ENCODE data around the gene IP6K3. TPM values are rescaled to one million over a fixed set of nuclear protein-coding genes. Genes with fewer than 3 reads are reported as not detected.

IP6K3 gene
- total RNA-seq, 1 donor from 2014 or later: 2.9 TPM

DNA sequence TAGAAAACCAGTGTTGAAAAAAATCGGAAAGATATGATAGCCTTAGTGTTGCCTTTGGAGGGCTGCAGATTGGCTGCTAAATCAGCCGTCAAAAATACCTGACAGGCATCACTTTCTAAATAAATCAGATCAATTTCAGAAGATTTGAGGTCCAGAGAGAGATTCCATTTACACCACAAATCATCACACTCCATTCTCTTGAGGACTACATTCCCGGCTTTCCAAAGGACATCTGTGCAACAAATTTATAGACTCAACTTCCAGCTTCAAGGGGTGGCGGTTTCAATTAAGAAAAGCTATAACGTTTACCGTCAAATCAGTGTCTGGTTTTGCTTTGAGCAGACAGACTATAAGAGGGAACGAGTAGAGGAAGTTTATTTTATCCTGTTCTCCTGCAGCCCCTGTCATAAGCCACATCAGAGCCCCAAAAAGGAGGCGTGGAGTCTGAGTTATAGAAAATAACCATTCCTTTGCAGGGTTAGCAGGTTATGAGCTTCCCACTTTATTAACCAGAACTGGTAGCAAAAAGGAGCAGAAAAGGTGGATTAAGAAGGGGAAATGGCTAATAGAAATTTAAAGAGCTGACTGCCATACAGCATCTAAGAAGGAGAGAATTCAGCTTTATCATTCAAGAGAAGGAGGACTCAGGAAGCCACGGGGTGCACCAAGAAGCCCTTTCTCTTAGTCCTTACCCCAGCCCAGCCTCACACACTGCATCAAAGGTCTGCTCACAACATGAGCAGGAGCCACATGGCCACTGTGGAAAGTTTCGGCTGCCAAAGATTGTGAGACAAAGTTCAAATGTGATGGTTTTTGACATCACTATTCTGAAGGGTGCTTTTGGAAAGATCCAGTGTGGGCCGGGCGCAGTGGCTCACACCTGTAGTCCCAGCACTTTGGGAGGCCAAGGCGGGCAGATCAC, 22.3 kb downstream of the IP6K3 start:
- Histone ChIP-seq H3K27ac (no peak overlapping the region), H3K79me2 (ENCODE audit: low read depth) (no peaks in the 10 kb centered on the region), H3F3A (ENCODE audit: low read depth) (no peaks in the 10 kb centered on the region), H3K4me1 (no peaks in the 10 kb centered on the region), H2AFZ (replicated peaks) (no peak overlapping the region), H3K9ac (no peak overlapping the region), H4K20me1 (ENCODE audit: low read depth) (no peaks in the 10 kb centered on the region), H3K27me3 (no peaks in the 10 kb centered on the region), H3K9me3 (ENCODE audit: low read depth) (no peaks in the 10 kb centered on the region), H3K36me3 (no peaks in the 10 kb centered on the region), H3K4me2 (no peak overlapping the region), H3K4me3 (no peak overlapping the region)
- Mint-ChIP-seq H3K9me3 (no peaks in the 10 kb centered on the region), H3K27me3 (ENCODE audit: insufficient read depth, low read depth) (peaks cover 4% of the 10 kb centered on the region), H3K4me1 (peaks cover 4% of the 10 kb centered on the region), H3K27ac (no peak overlapping the region), H3K36me3 (no peaks in the 10 kb centered on the region), H3K4me3 (no peak overlapping the region)
- no peak for DNase-seq (ENCODE audit: low spot score)
- TF ChIP-seq EZH2 (IDR thresholded peaks at IDR 0.05): no peak
- TF ChIP-seq EZH2phosphoT487 (IDR thresholded peaks at IDR 0.05): no peak
- TF ChIP-seq, protein P1, sequence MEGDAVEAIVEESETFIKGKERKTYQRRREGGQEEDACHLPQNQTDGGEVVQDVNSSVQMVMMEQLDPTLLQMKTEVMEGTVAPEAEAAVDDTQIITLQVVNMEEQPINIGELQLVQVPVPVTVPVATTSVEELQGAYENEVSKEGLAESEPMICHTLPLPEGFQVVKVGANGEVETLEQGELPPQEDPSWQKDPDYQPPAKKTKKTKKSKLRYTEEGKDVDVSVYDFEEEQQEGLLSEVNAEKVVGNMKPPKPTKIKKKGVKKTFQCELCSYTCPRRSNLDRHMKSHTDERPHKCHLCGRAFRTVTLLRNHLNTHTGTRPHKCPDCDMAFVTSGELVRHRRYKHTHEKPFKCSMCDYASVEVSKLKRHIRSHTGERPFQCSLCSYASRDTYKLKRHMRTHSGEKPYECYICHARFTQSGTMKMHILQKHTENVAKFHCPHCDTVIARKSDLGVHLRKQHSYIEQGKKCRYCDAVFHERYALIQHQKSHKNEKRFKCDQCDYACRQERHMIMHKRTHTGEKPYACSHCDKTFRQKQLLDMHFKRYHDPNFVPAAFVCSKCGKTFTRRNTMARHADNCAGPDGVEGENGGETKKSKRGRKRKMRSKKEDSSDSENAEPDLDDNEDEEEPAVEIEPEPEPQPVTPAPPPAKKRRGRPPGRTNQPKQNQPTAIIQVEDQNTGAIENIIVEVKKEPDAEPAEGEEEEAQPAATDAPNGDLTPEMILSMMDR (IDR thresholded peaks at IDR 0.05): no peak

DNA sequence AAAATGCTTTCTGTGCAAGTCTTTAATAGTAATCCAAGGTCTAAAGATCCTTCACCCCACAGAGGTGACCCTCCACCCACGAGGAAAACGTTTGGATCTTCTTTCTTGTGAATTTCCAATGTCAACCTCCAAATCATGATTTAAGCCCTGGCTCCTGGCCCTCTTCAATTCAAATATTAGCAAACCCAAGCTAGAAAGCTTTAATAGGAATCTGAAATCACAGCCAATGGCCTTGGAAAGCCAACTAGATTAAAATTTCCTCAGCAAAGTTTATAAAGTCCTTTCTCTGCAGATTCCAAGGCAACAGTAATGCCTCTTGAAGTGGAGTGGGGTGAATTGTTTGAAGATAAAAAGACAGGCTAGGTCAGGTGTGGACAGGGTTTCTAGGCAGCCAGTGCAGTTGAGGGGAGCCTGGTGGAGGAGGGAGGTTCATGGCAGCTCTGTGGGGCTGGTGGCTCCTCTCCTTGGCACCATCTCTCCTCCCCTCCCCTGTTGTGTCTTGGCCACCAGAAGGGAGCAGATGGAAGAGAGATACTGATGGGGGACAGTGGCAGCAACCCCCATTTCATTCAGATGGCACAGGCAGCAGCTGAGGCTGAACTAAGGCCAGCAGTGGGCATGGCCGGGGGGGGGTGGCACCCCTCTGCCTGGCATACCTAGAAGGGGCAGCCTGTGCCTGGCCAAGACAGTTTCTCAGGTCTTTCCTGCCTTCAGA, 23.2 kb downstream of the IP6K3 start:
- Histone ChIP-seq H3K4me2 (no peak overlapping the region), H3K9ac (no peak overlapping the region), H3K27ac (no peak overlapping the region), H3K27me3 (no peaks in the 10 kb centered on the region), H3K79me2 (ENCODE audit: low read depth) (no peaks in the 10 kb centered on the region), H3K4me1 (no peaks in the 10 kb centered on the region), H3K9me3 (ENCODE audit: low read depth) (no peaks in the 10 kb centered on the region), H2AFZ (replicated peaks) (no peak overlapping the region), H3K4me3 (no peak overlapping the region), H3K36me3 (no peaks in the 10 kb centered on the region), H4K20me1 (ENCODE audit: low read depth) (no peaks in the 10 kb centered on the region), H3F3A (ENCODE audit: low read depth) (no peaks in the 10 kb centered on the region)
- H3K27me3 Mint-ChIP-seq (ENCODE audit: insufficient read depth, low read depth): peaks cover 5% of the 10 kb centered on the region
- no peak for DNase-seq (ENCODE audit: low spot score)
- no peaks in the 10 kb centered on the region for H3K9me3 Mint-ChIP-seq
- no peak for TF ChIP-seq EZH2phosphoT487 (IDR thresholded peaks at IDR 0.05)
- TF ChIP-seq, protein P1 (IDR thresholded peaks at IDR 0.05): no peak
- TF ChIP-seq EZH2 (IDR thresholded peaks at IDR 0.05): no peak
- H3K27ac Mint-ChIP-seq: no peak overlapping the region
- no peak overlapping the region for H3K4me3 Mint-ChIP-seq
- no peaks in the 10 kb centered on the region for H3K36me3 Mint-ChIP-seq
- peaks cover 4% of the 10 kb centered on the region for H3K4me1 Mint-ChIP-seq

GRCh38 chr6:33722103-33722623, 24.5 kb downstream of the IP6K3 start:
- no peaks in the 10 kb centered on the region for H3K4me1 ChIP-seq
- no peaks in the 10 kb centered on the region for H3K9me3 Mint-ChIP-seq
- no peaks in the 10 kb centered on the region for H3K79me2 ChIP-seq (ENCODE audit: low read depth)
- H3F3A ChIP-seq (ENCODE audit: low read depth): no peaks in the 10 kb centered on the region
- no peak for DNase-seq (ENCODE audit: low spot score)
- H3K4me2 ChIP-seq: no peak overlapping the region
- H3K27ac Mint-ChIP-seq: no peak overlapping the region
- H3K4me3 Mint-ChIP-seq: no peak overlapping the region
- no peak overlapping the region for H3K4me3 ChIP-seq
- peaks cover 4% of the 10 kb centered on the region for H3K4me1 Mint-ChIP-seq
- H2AFZ ChIP-seq (replicated peaks): no peak overlapping the region
- no peaks in the 10 kb centered on the region for H4K20me1 ChIP-seq (ENCODE audit: low read depth)
- no peak overlapping the region for H3K27ac ChIP-seq
- H3K27me3 Mint-ChIP-seq (ENCODE audit: insufficient read depth, low read depth): peaks cover 2% of the 10 kb centered on the region
- TF ChIP-seq, protein P1 (IDR thresholded peaks at IDR 0.05): no peak
- TF ChIP-seq EZH2 (IDR thresholded peaks at IDR 0.05) (no peak), EZH2phosphoT487 (IDR thresholded peaks at IDR 0.05) (no peak)
- no peaks in the 10 kb centered on the region for H3K36me3 Mint-ChIP-seq
- H3K27me3 ChIP-seq: no peaks in the 10 kb centered on the region
- no peaks in the 10 kb centered on the region for H3K36me3 ChIP-seq
- H3K9ac ChIP-seq: no peak overlapping the region
- H3K9me3 ChIP-seq (ENCODE audit: low read depth): no peaks in the 10 kb centered on the region

Measured in neural progenitor cell (in vitro differentiated cells).